Gastrocnemius medialis (tissue), 4 donors: Measurements from ENCODE around the gene WDR46. TPM values are rescaled to one million over a fixed set of nuclear protein-coding genes. Genes with fewer than 3 reads are reported as not detected.
A peak's percentile ranks its signal among the peaks of the same experiment; 100 is the strongest.

Experiments
- ATAC-seq, 2 donors: fragments of 150-250 bp; one replicate each; pipeline ENCODE4 v1.9.1; 2016
- DNase-seq, 2 donors: peaks; one replicate each; pipeline ENCODE4 v3.0.0-alpha.2; 2019
- H3K27ac ChIP-seq, 4 donors: fragments of 200-600 bp; sonication (generic); 1 replicate in 1 of 4; 2 replicates in 3 of 4; pipeline ENCODE4 v1.5.1; 2016 to 2018; ENCODE audit warnings: mild to moderate bottlenecking in 2 of 4, moderate library complexity in 1 of 4
- H3K27me3 ChIP-seq, 3 donors: fragments of 200-600 bp; sonication (generic) in 2 of 3; 1 replicate in 1 of 3; 2 replicates in 2 of 3; pipeline versions ENCODE4 v1.5.1 to v1.6.0; 2016 to 2019; ENCODE audit warnings: mild to moderate bottlenecking in 1 of 3, moderate library complexity in 1 of 3
- H3K36me3 ChIP-seq, 2 donors: fragments of 200-600 bp; sonication (generic) in 1 of 2; one replicate each; pipeline ENCODE4 v1.5.1; 2017 to 2018
- H3K4me1 ChIP-seq, 2 donors: fragments of 200-600 bp; sonication (generic) in 1 of 2; one replicate each; pipeline ENCODE4 v1.5.1; 2016 to 2017; ENCODE audit warnings: mild to moderate bottlenecking in 2 of 2
- H3K4me3 ChIP-seq, 4 donors: fragments of 200-600 bp; sonication (generic) in 3 of 4; 1 replicate in 1 of 4; 2 replicates in 3 of 4; pipeline ENCODE4 v1.5.1; 2016 to 2019; ENCODE audit warnings: mild to moderate bottlenecking in 2 of 4
- H3K9me3 ChIP-seq, 3 donors: fragments of 200-600 bp; sonication (generic) in 2 of 3; 1 replicate in 1 of 3; 2 replicates in 2 of 3; pipeline ENCODE4 v1.5.1; 2016 to 2019
- CTCF ChIP-seq, 5 experiments: fragments of 450-650 bp in 3 of 5; fragments of 200-600 bp in 2 of 5; sonication (generic) in 2 of 5; IDR thresholded peaks in 4 of 5; conservative IDR thresholded peaks in 1 of 5; 1 replicate in 4 of 5; 2 replicates in 1 of 5; pipeline ENCODE4 v1.5.1; 2016 to 2019; ENCODE audit warnings: antibody characterized with exemption in 5 of 5, mild to moderate bottlenecking in 3 of 5, moderate library complexity in 3 of 5
- POLR2A ChIP-seq, 2 donors: fragments of 450-650 bp; IDR thresholded peaks; one replicate each; pipeline ENCODE4 v1.6.1; 2017; ENCODE audit warnings: antibody characterized with exemption in 2 of 2, mild to moderate bottlenecking in 2 of 2, moderate library complexity in 2 of 2
- in situ Hi-C, 4 donors: fragments of 200-750 bp; cut with MboI; loops; one replicate each; pipeline versions ENCODE4 v1.15.0 to v1.8.0; 2017; ENCODE audit warnings: low sequenced_read_pairs in 4 of 4
- intact Hi-C: fragments of 100-400 bp; cut with DNase I; formaldehyde crosslinking; loops from one replicate; pipeline ENCODE4 v1.15.1; 2023; ENCODE audit warnings: low total_unique reads
- total RNA-seq, 4 donors: library from RNA; depleted of rRNA; stranded (reverse); fragments of >200 nt; gene quantifications; one replicate each; pipeline versions ENCODE4 v1.1.0 to v1.2.3, GENCODE V29; 2016

WDR46 gene
- total RNA-seq, 4 donors from 2014 or later = 34.5 to 57.3 (median 49.1) TPM

DNA sequence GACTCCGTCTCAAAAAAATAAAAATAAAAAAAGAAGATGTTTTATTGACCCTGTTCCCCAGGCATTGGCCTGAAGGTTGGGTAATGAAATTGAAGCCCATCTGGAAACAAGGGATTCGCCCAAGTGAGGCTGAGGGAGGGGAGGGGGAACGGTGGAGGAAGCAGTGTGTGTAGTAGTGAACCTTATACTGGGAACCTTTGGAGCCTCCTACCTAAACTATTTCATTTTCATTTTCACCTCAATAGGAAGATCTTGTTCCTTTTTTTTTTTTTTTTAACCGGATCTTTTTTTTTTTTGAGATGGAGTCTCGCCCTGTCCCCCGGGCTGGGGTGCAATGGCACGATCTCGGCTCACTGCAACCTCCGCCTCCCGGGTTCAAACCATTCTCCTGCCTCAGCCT lies 41.7 kb upstream of the WDR46 start:
- ATAC-seq = no peak
- in situ Hi-C loops = no loop called here

GRCh38 chr6:33329058-33329457 lies 40.0 kb upstream of the WDR46 start:
- DNase-seq (no peak), ATAC-seq (no peak)
- peaks cover under 1% of the 10 kb centered on the region in 2 donors for H3K4me1 ChIP-seq
- no peaks in the 10 kb centered on the region for H3K27me3 ChIP-seq
- H3K27ac ChIP-seq = no peak overlapping the region
- no peak overlapping the region for H3K4me3 ChIP-seq
- no peak for TF ChIP-seq CTCF (IDR thresholded peaks at IDR 0.05 in 4 of 5, conservative IDR thresholded peaks at IDR 0.05 in 1 of 5)
- TF ChIP-seq POLR2A (IDR thresholded peaks at IDR 0.05) = no peak
- intact Hi-C loops (no loop called here), in situ Hi-C loops (no loop called here)
- no peaks in the 10 kb centered on the region for H3K36me3 ChIP-seq
- H3K9me3 ChIP-seq = no peaks in the 10 kb centered on the region

More for the DNA sequence above, 41.7 kb upstream of the WDR46 start:
- H3K27ac ChIP-seq = no peak overlapping the region
- H3K4me3 ChIP-seq = no peak overlapping the region
- no peaks in the 10 kb centered on the region for H3K27me3 ChIP-seq
- DNase-seq = no peak
- H3K9me3 ChIP-seq = no peaks in the 10 kb centered on the region
- no peaks in the 10 kb centered on the region for H3K4me1 ChIP-seq
- intact Hi-C loops = no loop called here
- no peaks in the 10 kb centered on the region for H3K36me3 ChIP-seq
- TF ChIP-seq POLR2A (IDR thresholded peaks at IDR 0.05) = no peak
- no peak for TF ChIP-seq CTCF (IDR thresholded peaks at IDR 0.05 in 4 of 5, conservative IDR thresholded peaks at IDR 0.05 in 1 of 5)

DNA sequence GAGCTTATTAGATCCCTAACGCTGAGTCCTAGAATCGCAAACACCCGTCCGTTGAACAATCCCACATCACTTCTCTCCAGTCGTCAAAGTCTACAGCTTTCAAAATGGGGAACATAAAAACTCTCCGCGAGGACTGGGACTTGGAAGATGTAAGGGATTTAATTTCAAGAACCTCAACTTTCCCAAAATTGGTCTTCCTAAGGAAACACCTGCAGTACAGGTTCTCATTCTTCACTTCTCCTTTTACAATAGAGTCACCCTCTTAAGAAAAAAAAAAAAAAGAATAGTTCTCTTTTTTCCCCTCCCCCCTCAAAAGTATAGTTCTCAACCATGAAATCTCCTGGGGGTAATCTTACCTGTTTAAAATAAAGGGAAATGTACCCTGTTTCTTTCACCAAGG lies 35.1 kb upstream of the WDR46 start:
- in situ Hi-C loops = no loop called here
- DNase-seq (no peak), ATAC-seq (no peak)
- TF ChIP-seq CTCF (IDR thresholded peaks at IDR 0.05 in 4 of 5, conservative IDR thresholded peaks at IDR 0.05 in 1 of 5) (no peak), POLR2A (IDR thresholded peaks at IDR 0.05) (no peak)
- H3K4me1 ChIP-seq = peaks cover 29 to 34% of the 10 kb centered on the region in 2 donors
- peak overlapping the region; percentile 61 to 88 (median 78) for H3K4me3 ChIP-seq
- H3K36me3 ChIP-seq = peaks cover 0 to 22% of the 10 kb centered on the region in 2 donors
- H3K27ac ChIP-seq = peak overlapping the region; percentile 84 to 95 (median 90)
- intact Hi-C loops = no loop called here
- no peaks in the 10 kb centered on the region for H3K27me3 ChIP-seq
- H3K9me3 ChIP-seq = no peaks in the 10 kb centered on the region

DNA sequence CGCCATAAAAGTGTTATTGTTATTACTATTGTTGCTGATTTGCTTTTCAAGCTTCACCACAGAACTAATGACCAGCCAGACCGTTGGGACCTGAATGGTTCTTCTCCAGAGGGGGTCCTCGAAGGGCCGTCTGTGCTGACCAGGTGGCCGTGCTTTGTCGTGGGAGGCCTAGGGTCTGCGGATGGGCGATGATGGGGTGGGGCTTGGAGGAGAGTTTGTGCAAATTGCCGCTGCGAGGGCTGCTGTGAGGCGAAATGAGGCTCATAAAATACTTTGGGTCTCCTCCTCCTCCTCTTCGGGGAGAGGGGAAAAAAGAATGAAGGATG lies 34.5 kb upstream of the WDR46 start:
- peak in 1 of 2 donors; percentile 1 for ATAC-seq
- TF ChIP-seq POLR2A (IDR thresholded peaks at IDR 0.05) (no peak), CTCF (IDR thresholded peaks at IDR 0.05 in 4 of 5, conservative IDR thresholded peaks at IDR 0.05 in 1 of 5) (no peak)

DNA sequence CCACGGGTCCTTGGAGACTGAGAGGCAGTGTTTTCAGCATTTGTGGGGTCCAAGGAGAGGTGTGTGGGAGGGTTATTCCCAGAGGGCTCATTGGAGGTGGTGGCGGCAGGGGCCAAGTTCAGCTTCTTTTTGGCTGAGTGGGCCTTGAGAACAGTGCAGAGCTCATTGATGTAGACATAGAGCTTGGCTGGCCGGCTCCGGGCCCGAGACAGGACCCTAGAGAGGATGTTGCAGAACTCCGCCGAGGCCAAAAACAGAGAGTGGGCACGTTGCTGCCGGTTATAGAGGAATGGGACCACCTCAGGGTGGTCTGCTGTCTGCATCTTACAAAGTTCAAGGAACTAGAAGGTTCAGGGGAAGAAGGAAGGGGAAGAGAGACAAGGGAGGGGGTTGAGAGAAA lies 32.2 kb upstream of the WDR46 start:
- Histone ChIP-seq H3K4me3 (no peak overlapping the region), H3K27ac (peak overlapping the region; percentile 58 to 93 (median 86)), H3K36me3 (peaks cover 0 to 30% of the 10 kb centered on the region in 2 donors), H3K9me3 (no peaks in the 10 kb centered on the region), H3K4me1 (peaks cover 43 to 56% of the 10 kb centered on the region in 2 donors), H3K27me3 (no peaks in the 10 kb centered on the region)
- ATAC-seq (no peak), DNase-seq (no peak)
- intact Hi-C loops = no loop called here
- TF ChIP-seq CTCF (IDR thresholded peaks at IDR 0.05 in 4 of 5, conservative IDR thresholded peaks at IDR 0.05 in 1 of 5) (no peak), POLR2A (IDR thresholded peaks at IDR 0.05) (no peak)
- in situ Hi-C loops = no loop called here

More for the DNA sequence above, 34.5 kb upstream of the WDR46 start:
- intact Hi-C loops (loop anchor here (1.0 kb wide), 3 partner anchors 22 to 87 kb away; partner anchors contain the start of genes PFDN6 and WDR46), in situ Hi-C loops (no loop called here)
- Histone ChIP-seq H3K9me3 (no peaks in the 10 kb centered on the region), H3K36me3 (peaks cover 0 to 27% of the 10 kb centered on the region in 2 donors), H3K27me3 (no peaks in the 10 kb centered on the region), H3K4me1 (peaks cover 30 to 39% of the 10 kb centered on the region in 2 donors), H3K4me3 (peak overlapping the region; percentile 61 to 88 (median 78)), H3K27ac (peak overlapping the region; percentile 84 to 95 (median 90))
- no peak for DNase-seq
